Right lobe of liver (tissue), 6 donors: Measurements from ENCODE around the gene BTBD8. TPM values are rescaled to one million over a fixed set of nuclear protein-coding genes. Genes with fewer than 3 reads are reported as not detected.

ENCODE experiments used
- ATAC-seq, 4 donors: fragments of 200-7000 bp; cut with Tn5 transposase; one replicate each; pipeline ENCODE4 v1.9.1; 2020; ENCODE audit warnings: mild to moderate bottlenecking in 4 of 4, moderate library complexity in 4 of 4
- DNase-seq, 3 donors: peaks; one replicate each; pipeline ENCODE4 v3.0.0-alpha.2; 2020
- H3K27ac ChIP-seq, 3 donors: fragments of 200-600 bp; one replicate each; pipeline ENCODE4 v1.8.0; 2022
- H3K27me3 ChIP-seq, 2 donors: fragments of 200-600 bp; one replicate each; pipeline ENCODE4 v1.8.0; 2022
- H3K36me3 ChIP-seq, 4 donors: fragments of 200-600 bp; sonication (generic) in 1 of 4; one replicate each; pipeline versions ENCODE4 v1.5.1 to v1.8.0; 2017 to 2022; ENCODE audit warnings: control low read depth in 1 of 4
- H3K4me1 ChIP-seq, 4 donors: fragments of 200-600 bp; sonication (generic) in 1 of 4; one replicate each; pipeline versions ENCODE4 v1.5.1 to v1.8.0; 2017 to 2022; ENCODE audit warnings: control low read depth in 1 of 4
- H3K4me3 ChIP-seq, 3 donors: fragments of 200-600 bp; one replicate each; pipeline ENCODE4 v1.8.0; 2022
- H3K9me3 ChIP-seq, 4 donors: fragments of 200-600 bp; sonication (generic) in 1 of 4; one replicate each; pipeline versions ENCODE4 v1.5.1 to v1.8.0; 2017 to 2022; ENCODE audit warnings: control low read depth in 1 of 4
- POLR2A ChIP-seq: fragments of 450-650 bp; IDR thresholded peaks from one replicate; pipeline ENCODE4 v1.6.1; 2017; ENCODE audit warnings: antibody characterized with exemption, mild to moderate bottlenecking
- WGBS: methylation state at CpG from one replicate; pipeline ENCODE4 v1.1.6; 2018; ENCODE audit warnings: low coverage, low lambda C conversion rate; ENCODE audit not compliant: insufficient coverage; ENCODE audit errors: missing lambda C conversion rate; 5-methylcytosine and 5-hydroxymethylcytosine counted together
- intact Hi-C, 2 donors: fragments of 100-400 bp; cut with DNase I; formaldehyde crosslinking; loops; one replicate each; pipeline versions ENCODE4 v1.11.2 to v1.14.1; 2022
- total RNA-seq, 6 experiments: library from RNA; depleted of rRNA in 2 of 6; stranded (reverse); fragments of >200 nt in 2 of 6; fragmentation: NEBNext Ultra II Directional in 3 of 6; extraction: Animal tissue kit (Norgen Biotek cat#: 25700) in 3 of 6; gene quantifications; one replicate each; pipeline versions ENCODE4 v1.1.0 to v1.2.4, GENCODE V29; 2016 to 2023
- TF ChIP-seq, protein P1 (sequence below), 4 donors: fragments of 200-600 bp in 3 of 4; fragments of 450-650 bp in 1 of 4; IDR thresholded peaks; one replicate each; pipeline versions ENCODE4 v1.5.1 to v1.8.0; 2016 to 2022; ENCODE audit warnings: antibody characterized with exemption in 4 of 4, mild to moderate bottlenecking in 2 of 4
- donor health status: DM: no; HTN: yes; CAD: no.
- donor health status: DM: no; HTN: no; CAD: no.
- donor health status: DM: no; HTN: no; CAD: no.
- donor health status: DM: no; HTN: yes; CAD: no.
- donor health status: DM: no; HTN: yes; CAD: no.

Gene BTBD8
- total RNA-seq, 6 experiments from 2014 or later = 1.8 to 3.0 (median 2.1) TPM

DNA sequence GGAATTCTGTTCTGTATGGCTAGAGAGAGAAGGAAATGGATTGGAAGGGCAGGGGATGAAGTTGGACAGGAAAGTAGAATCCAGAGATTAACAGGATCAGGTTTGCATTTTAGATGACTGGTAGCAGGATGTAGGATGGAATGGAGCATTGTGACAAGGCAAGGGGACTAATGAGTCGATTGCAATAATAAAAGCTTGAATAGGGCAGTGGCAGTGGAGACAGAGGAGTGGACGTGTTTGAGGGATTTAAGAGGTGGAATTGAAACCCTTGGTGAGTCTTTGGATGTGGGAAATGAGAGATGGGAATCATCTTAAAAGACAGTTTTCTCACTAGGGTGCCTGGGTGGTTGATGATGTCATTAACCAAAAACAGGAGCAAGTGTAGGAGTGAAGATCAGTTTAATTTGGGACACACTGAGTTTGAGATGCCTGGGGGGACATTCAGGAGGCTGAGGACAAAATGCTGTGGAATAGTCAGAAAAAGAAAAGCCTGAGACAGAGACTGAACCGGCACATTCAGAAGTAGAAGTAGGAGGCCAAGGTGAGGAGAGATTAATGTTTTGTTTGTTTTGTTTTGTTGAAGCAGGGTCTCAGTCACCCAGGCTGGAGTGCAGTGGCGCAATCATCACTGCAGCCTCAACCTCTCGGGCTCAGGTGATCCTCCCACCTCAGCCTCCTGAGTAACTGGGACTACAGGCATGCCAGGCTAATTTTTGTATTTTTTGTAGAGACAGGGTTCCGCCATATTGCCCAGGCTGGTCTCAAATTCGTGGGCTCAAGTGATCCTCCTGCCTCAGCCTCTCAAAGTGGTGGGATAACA lies 108.5 kb downstream of the BTBD8 start:
- intact Hi-C loops = no loop called here
- TF ChIP-seq POLR2A = no peak
- TF ChIP-seq, protein P1, sequence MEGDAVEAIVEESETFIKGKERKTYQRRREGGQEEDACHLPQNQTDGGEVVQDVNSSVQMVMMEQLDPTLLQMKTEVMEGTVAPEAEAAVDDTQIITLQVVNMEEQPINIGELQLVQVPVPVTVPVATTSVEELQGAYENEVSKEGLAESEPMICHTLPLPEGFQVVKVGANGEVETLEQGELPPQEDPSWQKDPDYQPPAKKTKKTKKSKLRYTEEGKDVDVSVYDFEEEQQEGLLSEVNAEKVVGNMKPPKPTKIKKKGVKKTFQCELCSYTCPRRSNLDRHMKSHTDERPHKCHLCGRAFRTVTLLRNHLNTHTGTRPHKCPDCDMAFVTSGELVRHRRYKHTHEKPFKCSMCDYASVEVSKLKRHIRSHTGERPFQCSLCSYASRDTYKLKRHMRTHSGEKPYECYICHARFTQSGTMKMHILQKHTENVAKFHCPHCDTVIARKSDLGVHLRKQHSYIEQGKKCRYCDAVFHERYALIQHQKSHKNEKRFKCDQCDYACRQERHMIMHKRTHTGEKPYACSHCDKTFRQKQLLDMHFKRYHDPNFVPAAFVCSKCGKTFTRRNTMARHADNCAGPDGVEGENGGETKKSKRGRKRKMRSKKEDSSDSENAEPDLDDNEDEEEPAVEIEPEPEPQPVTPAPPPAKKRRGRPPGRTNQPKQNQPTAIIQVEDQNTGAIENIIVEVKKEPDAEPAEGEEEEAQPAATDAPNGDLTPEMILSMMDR (IDR thresholded peaks at IDR 0.05) = no peak
- no peaks in the 10 kb centered on the region for H3K27me3 ChIP-seq
- no peak overlapping the region for H3K27ac ChIP-seq
- 64% methylated on average over 5 of the region's 7 CpGs for WGBS
- H3K9me3 ChIP-seq = no peaks in the 10 kb centered on the region
- no peak overlapping the region for H3K4me3 ChIP-seq
- ATAC-seq (no peak), DNase-seq (no peak)
- H3K36me3 ChIP-seq = no peaks in the 10 kb centered on the region
- no peaks in the 10 kb centered on the region for H3K4me1 ChIP-seq

GRCh38 chr1:92191726-92192125 lies 111.6 kb downstream of the BTBD8 start:
- Histone ChIP-seq H3K9me3 (no peaks in the 10 kb centered on the region), H3K27ac (no peak overlapping the region), H3K4me3 (no peak overlapping the region), H3K4me1 (no peaks in the 10 kb centered on the region), H3K36me3 (no peaks in the 10 kb centered on the region), H3K27me3 (no peaks in the 10 kb centered on the region)
- intact Hi-C loops = no loop called here
- DNase-seq (no peak), ATAC-seq (no peak)
- no peak for TF ChIP-seq POLR2A
- TF ChIP-seq, protein P1 (IDR thresholded peaks at IDR 0.05) = no peak
- WGBS = 85% methylated on average over 2 of the region's 2 CpGs

GRCh38 chr1:92192246-92192645 lies 112.1 kb downstream of the BTBD8 start:
- no peak for DNase-seq
- Histone ChIP-seq H3K4me1 (no peaks in the 10 kb centered on the region), H3K9me3 (no peaks in the 10 kb centered on the region), H3K27ac (no peak overlapping the region), H3K27me3 (no peaks in the 10 kb centered on the region), H3K4me3 (no peak overlapping the region), H3K36me3 (no peaks in the 10 kb centered on the region)
- TF ChIP-seq, protein P1 (IDR thresholded peaks at IDR 0.05) = no peak
- ATAC-seq = no peak
- WGBS = 82% methylated on average over 7 of the region's 9 CpGs
- intact Hi-C loops = no loop called here

- no peak for TF ChIP-seq POLR2A
- TF ChIP-seq, protein P1 (IDR thresholded peaks at IDR 0.05) = no peak
- no peaks in the 10 kb centered on the region for H3K4me1 ChIP-seq
- DNase-seq (no peak), ATAC-seq (no peak)
- H3K27me3 ChIP-seq = no peaks in the 10 kb centered on the region
- H3K36me3 ChIP-seq = no peaks in the 10 kb centered on the region
- WGBS = 35% methylated on average over 1 of the region's 1 CpG
- no peaks in the 10 kb centered on the region for H3K9me3 ChIP-seq
- no peak overlapping the region for H3K27ac ChIP-seq
- intact Hi-C loops = no loop called here
- no peak overlapping the region for H3K4me3 ChIP-seq
Observed at GRCh38 chr1:92194511-92194910, 114.4 kb downstream of the BTBD8 start.
